Activated T-helper 2 cell treated with anti-CD3 and anti-CD28 coated beads, Interferon-gamma antibody, Interleukin-2, Interleukin-4, amounts not matched to agents 10 μg/mL and 5 μg/mL and 100 μg/mL, durations not matched to agents 14 hours and 24 hours and 36 hours (primary cell): Measurements from ENCODE around the gene CDS2. TPM values are rescaled to one million over a fixed set of nuclear protein-coding genes. Genes with fewer than 3 reads are reported as not detected.

Source experiments
- DNase-seq: peaks from one replicate; pipeline ENCODE4 v3.0.0; 2021; ENCODE audit warnings: low spot score
- H3K27ac Mint-ChIP-seq: one replicate; pipeline ENCODE4 v1.8.0; 2021; ENCODE audit warnings: mixed read lengths
- H3K27me3 Mint-ChIP-seq: one replicate; pipeline ENCODE4 v1.8.0; 2021; ENCODE audit warnings: low read depth, mixed read lengths
- H3K36me3 Mint-ChIP-seq: one replicate; pipeline ENCODE4 v1.8.0; 2021; ENCODE audit warnings: low read depth, mixed read lengths
- H3K4me1 Mint-ChIP-seq: one replicate; pipeline ENCODE4 v1.8.0; 2021; ENCODE audit warnings: low read depth, mixed read lengths
- H3K4me3 Mint-ChIP-seq: one replicate; pipeline ENCODE4 v1.8.0; 2021; ENCODE audit warnings: low read depth, mild to moderate bottlenecking, moderate library complexity, mixed read lengths
- H3K9me3 Mint-ChIP-seq: one replicate; pipeline ENCODE4 v1.8.0; 2021; ENCODE audit warnings: mixed read lengths
- intact Hi-C: fragments of 100-400 bp; cut with micrococcal nuclease; formaldehyde crosslinking; loops from one replicate; pipeline ENCODE4 v1.15.1; 2023
- total RNA-seq: library from RNA; stranded (reverse); gene quantifications from 2 replicates; pipeline ENCODE4 v1.2.3, GENCODE V29; 2022

The CDS2 gene
- total RNA-seq, 1 donor from 2014 or later = 41.4 TPM

DNA sequence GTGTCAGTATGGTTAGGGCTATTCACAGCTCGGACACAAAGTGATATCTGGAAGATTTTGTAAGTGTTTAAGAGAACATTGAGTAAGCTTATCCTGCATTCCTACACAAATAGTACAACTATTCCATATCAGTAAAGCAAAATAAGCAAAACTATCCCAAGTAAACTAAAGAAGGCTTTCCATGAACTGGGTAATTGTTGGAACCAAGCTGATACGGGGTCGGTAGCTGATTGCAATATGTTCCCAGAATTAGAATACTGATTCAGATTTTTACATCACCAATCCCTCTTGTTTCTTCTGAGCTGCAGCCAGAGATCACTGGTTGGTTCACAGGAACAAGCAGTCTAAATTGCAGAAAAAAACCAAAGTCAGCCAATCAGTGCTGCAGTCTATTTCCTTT lies 54.1 kb downstream of the CDS2 start:
- H3K4me3 Mint-ChIP-seq = no peak overlapping the region
- no peaks in the 10 kb centered on the region for H3K27me3 Mint-ChIP-seq
- intact Hi-C loops = no loop called here

DNA sequence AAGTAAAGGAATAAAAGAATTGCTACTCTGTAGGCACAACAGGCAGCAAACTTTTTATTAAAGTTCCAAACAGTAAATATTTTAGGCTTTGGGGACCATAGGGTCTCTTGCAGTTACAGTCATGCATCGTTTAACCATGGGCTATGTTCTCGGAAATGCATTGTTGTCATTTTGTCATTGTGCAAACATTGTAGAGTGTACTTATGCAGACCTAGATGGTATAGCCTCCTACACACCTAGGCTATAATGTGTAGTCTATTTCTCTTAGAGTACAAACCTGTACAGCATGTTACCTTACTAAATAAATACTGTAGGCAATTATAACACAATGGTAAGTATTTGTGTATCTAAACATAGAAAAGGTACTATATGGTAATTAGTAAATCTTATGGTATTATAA lies 54.7 kb downstream of the CDS2 start:
- DNase-seq = no peak
- Mint-ChIP-seq H3K27me3 (no peaks in the 10 kb centered on the region), H3K4me3 (no peak overlapping the region), H3K36me3 (peaks cover 43% of the 10 kb centered on the region), H3K4me1 (no peaks in the 10 kb centered on the region), H3K9me3 (no peaks in the 10 kb centered on the region), H3K27ac (no peak overlapping the region)
- intact Hi-C loops = no loop called here

More for the DNA sequence above, 54.1 kb downstream of the CDS2 start:
- no peak for DNase-seq
- H3K36me3 Mint-ChIP-seq = peaks cover 41% of the 10 kb centered on the region
- no peak overlapping the region for H3K27ac Mint-ChIP-seq
- no peaks in the 10 kb centered on the region for H3K4me1 Mint-ChIP-seq
- H3K9me3 Mint-ChIP-seq = no peaks in the 10 kb centered on the region

GRCh38 chr20:5181958-5182357 lies 55.1 kb downstream of the CDS2 start:
- no peaks in the 10 kb centered on the region for H3K4me1 Mint-ChIP-seq
- no peaks in the 10 kb centered on the region for H3K27me3 Mint-ChIP-seq
- no peak overlapping the region for H3K27ac Mint-ChIP-seq
- H3K4me3 Mint-ChIP-seq = no peak overlapping the region
- intact Hi-C loops = no loop called here
- no peaks in the 10 kb centered on the region for H3K9me3 Mint-ChIP-seq
- DNase-seq = no peak
- peaks cover 41% of the 10 kb centered on the region for H3K36me3 Mint-ChIP-seq

DNA sequence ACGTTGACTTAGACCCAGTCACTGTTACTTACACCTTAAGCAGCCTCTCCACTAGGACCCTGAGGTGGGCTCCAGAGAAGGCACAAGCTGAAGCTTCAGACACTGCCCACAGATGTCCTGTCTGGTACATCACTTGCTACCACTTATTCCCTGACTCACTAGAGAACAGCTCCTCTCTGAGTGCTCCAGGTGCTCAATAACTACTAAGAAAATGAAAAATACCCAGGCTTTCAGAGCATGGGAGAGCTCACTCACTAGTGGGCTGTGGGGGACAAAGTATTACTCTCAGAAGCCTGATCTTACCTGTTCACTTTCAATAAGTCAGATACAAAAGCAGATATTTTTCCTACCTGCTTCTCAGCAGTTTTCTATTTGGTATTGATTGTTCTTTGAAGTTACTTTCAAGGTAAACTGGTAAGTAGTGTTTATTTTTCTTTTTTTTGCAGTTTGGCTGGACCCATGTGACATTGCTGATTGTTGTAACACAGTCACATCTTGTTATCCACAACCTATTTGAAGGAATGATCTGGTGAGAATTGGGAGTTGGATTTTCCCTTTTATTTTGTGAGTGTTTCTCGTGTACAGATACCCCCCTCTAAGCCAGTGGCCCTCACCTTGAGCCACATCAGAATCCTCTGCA lies 55.9 kb downstream of the CDS2 start:
- Mint-ChIP-seq H3K27ac (no peak overlapping the region), H3K4me3 (no peak overlapping the region), H3K4me1 (no peaks in the 10 kb centered on the region), H3K27me3 (no peaks in the 10 kb centered on the region), H3K36me3 (peaks cover 41% of the 10 kb centered on the region), H3K9me3 (no peaks in the 10 kb centered on the region)
- DNase-seq = no peak
- intact Hi-C loops = no loop called here

- intact Hi-C loops = no loop called here
- no peak overlapping the region for H3K4me3 Mint-ChIP-seq
- H3K4me1 Mint-ChIP-seq = no peaks in the 10 kb centered on the region
- DNase-seq = no peak
- peaks cover 36% of the 10 kb centered on the region for H3K36me3 Mint-ChIP-seq
- no peaks in the 10 kb centered on the region for H3K9me3 Mint-ChIP-seq
- H3K27me3 Mint-ChIP-seq = no peaks in the 10 kb centered on the region
- peak overlapping the region; percentile 40 for H3K27ac Mint-ChIP-seq
Measured at GRCh38 chr20:5183731-5184474, 57.1 kb downstream of the CDS2 start.

- H3K4me3 Mint-ChIP-seq = no peak overlapping the region
- no peaks in the 10 kb centered on the region for H3K4me1 Mint-ChIP-seq
- peaks cover 39% of the 10 kb centered on the region for H3K36me3 Mint-ChIP-seq
- intact Hi-C loops = no loop called here
- H3K27me3 Mint-ChIP-seq = no peaks in the 10 kb centered on the region
- no peak for DNase-seq
- H3K9me3 Mint-ChIP-seq = no peaks in the 10 kb centered on the region
- H3K27ac Mint-ChIP-seq = no peak overlapping the region
Measured at GRCh38 chr20:5184684-5185083, 57.9 kb downstream of the CDS2 start.

GRCh38 chr20:5187122-5187521 lies 60.3 kb downstream of the CDS2 start:
- Mint-ChIP-seq H3K9me3 (no peaks in the 10 kb centered on the region), H3K4me1 (peaks cover 2% of the 10 kb centered on the region), H3K27ac (no peak overlapping the region), H3K4me3 (no peak overlapping the region), H3K36me3 (peaks cover 46% of the 10 kb centered on the region), H3K27me3 (no peaks in the 10 kb centered on the region)
- DNase-seq = no peak
- intact Hi-C loops = no loop called here

DNA sequence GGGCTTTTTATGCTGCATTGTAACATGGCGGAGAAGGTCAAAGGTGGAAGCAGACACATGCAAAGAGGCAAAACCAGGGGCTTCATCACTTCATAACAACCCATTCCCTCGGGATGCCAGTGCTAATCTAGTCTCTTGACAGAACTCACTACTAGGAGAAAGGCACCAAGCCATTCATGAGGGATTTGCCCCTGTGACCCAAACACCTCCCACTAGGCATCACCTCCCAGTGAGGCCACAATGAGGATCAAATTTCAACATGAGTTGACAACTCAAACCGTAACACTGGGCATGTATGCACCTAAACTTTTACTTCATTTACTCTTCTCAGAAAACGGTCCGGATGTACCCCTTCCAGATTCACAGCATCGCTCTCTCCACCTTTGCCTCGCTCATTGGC lies 61.9 kb downstream of the CDS2 start:
- Mint-ChIP-seq H3K36me3 (peaks cover 36% of the 10 kb centered on the region), H3K4me1 (peaks cover 11% of the 10 kb centered on the region), H3K27me3 (no peaks in the 10 kb centered on the region), H3K4me3 (no peak overlapping the region), H3K27ac (no peak overlapping the region), H3K9me3 (no peaks in the 10 kb centered on the region)
- intact Hi-C loops = no loop called here
- DNase-seq = no peak

DNA sequence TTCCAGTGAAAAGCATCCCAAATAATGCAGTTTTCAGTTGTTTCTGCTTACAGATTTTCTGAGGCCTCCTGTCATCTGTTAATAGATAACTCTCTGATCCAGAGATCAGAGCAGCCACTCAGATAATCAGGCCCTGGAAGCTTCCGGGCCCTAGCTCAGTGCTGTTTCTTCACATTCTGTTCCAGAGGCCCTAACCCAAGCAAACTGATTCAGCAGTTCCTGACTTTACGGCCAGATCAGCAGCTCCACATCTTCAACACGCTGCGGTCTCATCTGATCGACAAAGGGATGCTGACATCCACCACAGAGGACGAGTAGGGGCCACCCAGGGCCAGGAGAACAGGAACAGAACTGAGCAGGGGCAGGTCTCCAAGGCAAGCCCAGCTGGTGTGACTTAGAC lies 63.1 kb downstream of the CDS2 start:
- Mint-ChIP-seq H3K9me3 (no peaks in the 10 kb centered on the region), H3K4me3 (no peak overlapping the region), H3K27me3 (no peaks in the 10 kb centered on the region), H3K27ac (no peak overlapping the region), H3K4me1 (peaks cover 11% of the 10 kb centered on the region), H3K36me3 (peaks cover 36% of the 10 kb centered on the region)
- DNase-seq = no peak
- intact Hi-C loops = no loop called here

GRCh38 chr20:5190444-5190843 lies 63.6 kb downstream of the CDS2 start:
- intact Hi-C loops = no loop called here
- Mint-ChIP-seq H3K27ac (no peak overlapping the region), H3K4me1 (peaks cover 11% of the 10 kb centered on the region), H3K36me3 (peaks cover 36% of the 10 kb centered on the region), H3K27me3 (no peaks in the 10 kb centered on the region), H3K9me3 (no peaks in the 10 kb centered on the region), H3K4me3 (no peak overlapping the region)
- no peak for DNase-seq

DNA sequence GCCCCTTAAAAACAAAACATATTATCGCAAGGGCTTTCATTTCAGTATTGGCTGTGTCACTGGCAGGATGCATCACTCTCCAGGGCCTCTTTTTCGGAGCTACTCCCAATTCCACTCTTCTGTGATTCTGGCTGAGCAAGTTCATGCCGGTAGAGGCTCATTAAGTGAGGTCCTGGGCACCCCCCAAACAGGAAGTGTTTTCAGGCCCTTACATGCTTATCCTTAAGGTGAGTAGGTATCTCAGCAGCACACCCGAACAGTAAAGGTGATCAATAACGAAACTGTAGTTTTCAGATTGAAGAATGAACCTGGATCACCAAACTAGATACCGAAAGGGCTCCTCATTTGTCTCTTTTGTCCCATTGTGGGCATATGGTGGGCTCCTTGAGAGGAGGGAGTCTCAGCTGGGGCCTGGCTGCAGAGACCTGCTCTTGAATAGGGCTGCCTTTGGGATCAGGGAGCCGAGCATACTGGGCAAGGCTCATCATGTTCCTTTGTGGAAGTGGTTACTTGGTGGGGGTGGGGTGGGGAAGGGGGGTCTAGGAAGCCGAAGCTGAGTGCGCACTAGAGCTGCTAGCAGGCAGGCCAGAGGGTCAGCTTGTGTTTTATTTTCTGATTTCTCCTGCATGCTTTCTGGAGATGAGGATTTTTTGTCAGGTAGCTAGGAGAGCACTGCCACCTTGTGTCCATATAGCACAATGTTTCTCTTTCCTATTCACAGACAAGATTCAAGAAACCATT lies 65.2 kb downstream of the CDS2 start:
- peak overlapping the region; percentile 72 for H3K27ac Mint-ChIP-seq
- H3K36me3 Mint-ChIP-seq = peaks cover 28% of the 10 kb centered on the region
- no peak for DNase-seq
- intact Hi-C loops = loop anchor here (1.0 kb wide), 1 partner anchor 66 kb away; no protein-coding TSS in a partner anchor
- peaks cover 11% of the 10 kb centered on the region for H3K4me1 Mint-ChIP-seq
- H3K4me3 Mint-ChIP-seq = no peak overlapping the region
- no peaks in the 10 kb centered on the region for H3K9me3 Mint-ChIP-seq
- no peaks in the 10 kb centered on the region for H3K27me3 Mint-ChIP-seq

DNA sequence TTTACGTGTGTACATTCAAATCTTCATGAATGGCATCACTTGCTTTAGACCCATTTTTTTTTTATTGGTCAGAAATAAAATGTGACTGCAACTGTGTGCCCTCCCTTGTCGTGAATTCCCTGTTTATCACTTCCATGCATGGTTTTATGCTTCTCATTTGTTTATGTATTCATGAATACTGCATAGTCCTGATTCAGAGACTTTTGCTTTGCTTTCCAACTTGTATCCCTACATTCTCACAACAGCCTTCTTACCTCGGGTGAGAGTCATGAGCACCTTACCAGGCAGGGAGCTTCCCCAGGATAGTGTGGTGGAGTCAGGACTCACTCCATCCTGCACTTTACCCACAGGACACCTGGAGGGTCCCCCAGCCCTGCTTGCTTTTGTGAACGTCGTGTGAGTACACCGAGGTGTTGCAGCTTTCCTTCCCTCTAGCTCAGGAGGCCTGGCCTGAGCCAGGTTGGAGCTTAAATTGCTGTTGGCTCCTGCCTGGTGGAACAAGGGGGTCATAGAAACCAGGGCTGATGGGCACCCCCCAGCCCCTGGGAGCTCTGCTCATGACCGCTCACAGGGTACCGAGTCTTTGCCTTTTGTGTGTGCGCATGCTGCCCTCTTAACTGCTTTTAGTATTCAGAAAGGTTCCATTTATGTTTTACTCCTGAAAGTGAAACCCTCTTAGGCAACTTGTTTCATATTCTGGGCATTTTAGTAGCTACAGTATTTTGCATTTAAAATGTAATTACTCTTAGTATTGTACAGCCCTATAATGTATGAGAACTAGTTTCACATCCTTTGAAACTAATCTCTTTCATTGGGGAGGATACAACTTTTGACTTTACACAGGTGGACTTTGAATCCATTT lies 66.0 kb downstream of the CDS2 start:
- no peak overlapping the region for H3K4me3 Mint-ChIP-seq
- H3K9me3 Mint-ChIP-seq = no peaks in the 10 kb centered on the region
- no peaks in the 10 kb centered on the region for H3K27me3 Mint-ChIP-seq
- peak overlapping the region; percentile 72 for H3K27ac Mint-ChIP-seq
- H3K36me3 Mint-ChIP-seq = peaks cover 28% of the 10 kb centered on the region
- no peak for DNase-seq
- H3K4me1 Mint-ChIP-seq = peaks cover 11% of the 10 kb centered on the region
- intact Hi-C loops = loop anchor here (1.0 kb wide), 1 partner anchor 66 kb away; no protein-coding TSS in a partner anchor
